ENCODE results near the gene USP51.

DNA sequence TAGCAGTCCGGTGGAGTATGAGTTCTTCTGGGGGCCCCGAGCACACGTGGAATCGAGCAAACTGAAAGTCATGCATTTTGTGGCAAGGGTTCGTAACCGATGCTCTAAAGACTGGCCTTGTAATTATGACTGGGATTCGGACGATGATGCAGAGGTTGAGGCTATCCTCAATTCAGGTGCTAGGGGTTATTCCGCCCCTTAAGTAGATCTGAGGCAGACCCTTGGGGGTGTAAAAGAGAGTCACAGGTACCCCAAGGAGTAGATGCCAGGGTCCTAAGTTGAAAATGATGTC lies 36.9 kb downstream of the USP51 start:
- TF ChIP-seq CTCF (conservative IDR thresholded peaks at IDR 0.05 in 1 of 2, IDR thresholded peaks at IDR 0.05 in 1 of 2; ENCODE audit: low read depth in 1 of 2, low read length in 2 of 2) (no peak), EZH2 (IDR thresholded peaks at IDR 0.05; ENCODE audit: low read length, missing control alignments) (no peak)

All from fibroblast of lung (primary cell).